ENCODE measurements around the gene ARFGEF3. TPM values are rescaled to one million over a fixed set of nuclear protein-coding genes. Genes with fewer than 3 reads are reported as not detected.

Gene ARFGEF3
- polyA plus RNA-seq, 6 donors from 2014 or later = not detected

- Mint-ChIP-seq H3K4me1 (no peaks in the 10 kb centered on the region), H3K4me3 (no peak overlapping the region), H3K27me3 (peaks cover 27 to 42% (median 32%) of the 10 kb centered on the region in 3 donors), H3K36me3 (peaks cover 0 to 6% of the 10 kb centered on the region in 2 donors), H3K27ac (no peak overlapping the region), H3K9me3 (peaks cover 4 to 15% (median 14%) of the 10 kb centered on the region in 7 donors)
- ATAC-seq (ENCODE audit: low read depth in 2 of 2) = no peak
- DNase-seq = no peak
Observed at GRCh38 chr6:138182939-138183789, 21.4 kb downstream of the ARFGEF3 start.

DNA sequence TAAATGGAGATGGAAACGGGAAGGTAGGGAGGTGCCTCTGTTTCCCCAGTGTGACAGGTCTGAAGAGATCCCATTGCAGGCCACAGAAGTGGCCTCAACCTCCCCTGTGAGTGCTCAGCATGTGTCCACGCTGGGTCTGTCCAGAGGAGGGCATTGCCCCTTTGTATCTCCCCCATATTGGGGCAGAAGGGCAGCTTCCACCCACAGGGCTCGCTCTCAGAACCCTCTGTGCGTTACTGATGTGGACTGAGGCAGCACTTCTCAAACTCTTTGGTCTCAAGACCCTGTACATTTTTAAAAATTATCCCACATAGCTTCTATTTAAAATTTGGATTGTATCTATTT is 22.0 kb downstream of the ARFGEF3 start:
- Mint-ChIP-seq H3K9me3 (peaks cover 0 to 9% (median 8%) of the 10 kb centered on the region in 7 donors), H3K36me3 (no peaks in the 10 kb centered on the region), H3K27ac (no peak overlapping the region), H3K27me3 (peaks cover 33 to 48% (median 38%) of the 10 kb centered on the region in 3 donors), H3K4me3 (no peak overlapping the region), H3K4me1 (no peaks in the 10 kb centered on the region)
- DNase-seq = no peak
- ATAC-seq (ENCODE audit: low read depth in 2 of 2) = no peak

DNA sequence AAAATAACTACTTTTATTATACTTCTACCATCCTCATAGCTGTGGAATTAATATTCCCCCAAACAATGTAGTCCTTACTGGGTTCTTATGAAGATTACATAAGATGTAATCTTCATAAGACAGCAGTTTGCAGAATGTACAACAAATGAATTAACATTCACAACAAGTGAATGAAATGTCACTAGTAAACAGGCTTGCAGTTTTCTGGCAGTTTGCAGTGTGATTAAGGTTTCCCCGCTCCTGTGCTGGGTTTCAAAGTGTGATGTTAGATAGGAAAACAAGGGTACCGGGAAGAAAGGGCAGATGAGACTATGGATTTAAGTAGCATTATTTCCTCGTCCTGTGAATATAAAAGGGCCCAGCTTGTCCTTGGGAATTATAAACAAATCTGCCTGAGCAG is 22.5 kb downstream of the ARFGEF3 start:
- DNase-seq (no peak), ATAC-seq (ENCODE audit: low read depth in 2 of 2) (no peak)
- Mint-ChIP-seq H3K36me3 (no peaks in the 10 kb centered on the region), H3K4me1 (no peaks in the 10 kb centered on the region), H3K27ac (no peak overlapping the region), H3K9me3 (peaks cover 0 to 7% (median 4%) of the 10 kb centered on the region in 7 donors), H3K27me3 (peaks cover 33 to 52% (median 42%) of the 10 kb centered on the region in 3 donors), H3K4me3 (no peak overlapping the region)

DNA sequence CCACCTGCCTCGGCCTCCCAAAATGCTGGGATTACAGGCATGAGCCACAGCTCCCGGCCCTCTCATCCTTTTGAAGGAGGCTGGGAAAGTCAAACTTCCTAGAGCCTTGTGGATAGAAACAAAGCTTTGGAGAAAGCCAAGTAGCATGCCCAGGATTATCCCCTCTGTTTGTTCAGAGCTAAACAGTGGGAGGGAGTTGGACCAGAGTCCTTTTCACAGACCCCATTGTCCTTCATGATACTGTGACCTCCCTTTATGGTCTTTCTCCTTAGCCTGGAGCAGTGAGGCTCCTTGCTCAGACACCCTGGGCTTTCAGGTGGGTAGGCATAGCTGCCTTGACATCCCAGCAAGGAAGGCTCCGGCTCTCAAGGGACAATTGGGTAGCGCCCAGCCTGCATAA is 25.4 kb downstream of the ARFGEF3 start:
- Mint-ChIP-seq H3K27me3 (peaks cover 43 to 70% (median 63%) of the 10 kb centered on the region in 3 donors), H3K4me1 (no peaks in the 10 kb centered on the region), H3K9me3 (no peaks in the 10 kb centered on the region), H3K36me3 (no peaks in the 10 kb centered on the region), H3K4me3 (no peak overlapping the region), H3K27ac (no peak overlapping the region)
- ATAC-seq (ENCODE audit: low read depth in 2 of 2) (no peak), DNase-seq (no peak)

DNA sequence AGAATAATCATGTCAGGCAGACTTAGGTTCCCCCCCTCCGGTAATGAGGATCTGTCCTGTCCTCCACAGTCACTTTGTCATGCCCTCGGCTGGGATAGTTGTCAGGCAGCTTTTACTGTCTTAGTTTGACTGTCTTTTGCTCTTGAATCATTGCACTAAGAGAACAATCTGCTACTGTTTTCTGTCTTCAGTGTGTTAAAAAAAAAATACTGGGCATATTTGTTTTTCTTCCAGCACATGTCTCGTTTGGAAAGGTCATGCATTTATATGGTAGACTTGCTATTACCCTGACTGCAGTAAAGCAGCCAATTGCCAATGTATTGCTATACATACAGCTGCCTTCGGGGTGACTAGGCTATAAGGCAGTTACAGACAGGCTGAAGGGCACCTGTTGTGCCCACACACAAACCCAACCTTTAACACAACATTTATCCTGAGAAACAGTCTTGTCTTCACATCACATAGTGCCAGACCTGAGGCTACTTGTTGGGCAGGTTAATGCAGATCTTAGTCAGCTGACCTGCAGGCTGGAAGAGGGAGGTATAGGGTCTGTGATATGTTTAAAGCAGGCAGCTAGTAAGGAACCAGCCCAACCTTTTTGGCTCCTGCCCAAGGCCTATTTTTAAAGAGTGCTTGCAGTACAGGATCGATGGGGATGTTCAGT is 26.7 kb downstream of the ARFGEF3 start:
- Mint-ChIP-seq H3K4me3 (peak overlapping the region in 1 of 8 donors; percentile 3), H3K27me3 (peaks cover 35 to 58% (median 50%) of the 10 kb centered on the region in 3 donors), H3K36me3 (no peaks in the 10 kb centered on the region), H3K27ac (no peak overlapping the region), H3K9me3 (no peaks in the 10 kb centered on the region), H3K4me1 (no peaks in the 10 kb centered on the region)
- ATAC-seq (ENCODE audit: low read depth in 2 of 2) (no peak), DNase-seq (no peak)

GRCh38 chr6:138194287-138194686 is 32.5 kb downstream of the ARFGEF3 start:
- Mint-ChIP-seq H3K27me3 (peaks cover 18 to 31% (median 28%) of the 10 kb centered on the region in 3 donors), H3K4me3 (no peak overlapping the region), H3K36me3 (no peaks in the 10 kb centered on the region), H3K9me3 (peaks cover 0 to 2% (median 0%) of the 10 kb centered on the region in 7 donors), H3K27ac (no peak overlapping the region), H3K4me1 (no peaks in the 10 kb centered on the region)
- no peak for ATAC-seq (ENCODE audit: low read depth in 2 of 2)
- no peak for DNase-seq

- Mint-ChIP-seq H3K9me3 (peaks cover 0 to 6% (median 2%) of the 10 kb centered on the region in 7 donors), H3K4me1 (no peaks in the 10 kb centered on the region), H3K27me3 (peaks cover 9 to 28% (median 25%) of the 10 kb centered on the region in 3 donors), H3K4me3 (no peak overlapping the region), H3K36me3 (no peaks in the 10 kb centered on the region), H3K27ac (no peak overlapping the region)
- DNase-seq (no peak), ATAC-seq (ENCODE audit: low read depth in 2 of 2) (no peak)
Observed at GRCh38 chr6:138196122-138196738, 34.5 kb downstream of the ARFGEF3 start.

GRCh38 chr6:138197570-138197969 is 35.8 kb downstream of the ARFGEF3 start:
- no peak overlapping the region for H3K4me3 Mint-ChIP-seq
- peaks cover 4 to 29% (median 19%) of the 10 kb centered on the region in 3 donors for H3K27me3 Mint-ChIP-seq
- no peak for ATAC-seq (ENCODE audit: low read depth in 2 of 2)
- peaks cover 0 to 8% (median 2%) of the 10 kb centered on the region in 7 donors for H3K9me3 Mint-ChIP-seq
- no peaks in the 10 kb centered on the region for H3K36me3 Mint-ChIP-seq
- no peak overlapping the region for H3K27ac Mint-ChIP-seq
- H3K4me1 Mint-ChIP-seq = no peaks in the 10 kb centered on the region
- no peak for DNase-seq

DNA sequence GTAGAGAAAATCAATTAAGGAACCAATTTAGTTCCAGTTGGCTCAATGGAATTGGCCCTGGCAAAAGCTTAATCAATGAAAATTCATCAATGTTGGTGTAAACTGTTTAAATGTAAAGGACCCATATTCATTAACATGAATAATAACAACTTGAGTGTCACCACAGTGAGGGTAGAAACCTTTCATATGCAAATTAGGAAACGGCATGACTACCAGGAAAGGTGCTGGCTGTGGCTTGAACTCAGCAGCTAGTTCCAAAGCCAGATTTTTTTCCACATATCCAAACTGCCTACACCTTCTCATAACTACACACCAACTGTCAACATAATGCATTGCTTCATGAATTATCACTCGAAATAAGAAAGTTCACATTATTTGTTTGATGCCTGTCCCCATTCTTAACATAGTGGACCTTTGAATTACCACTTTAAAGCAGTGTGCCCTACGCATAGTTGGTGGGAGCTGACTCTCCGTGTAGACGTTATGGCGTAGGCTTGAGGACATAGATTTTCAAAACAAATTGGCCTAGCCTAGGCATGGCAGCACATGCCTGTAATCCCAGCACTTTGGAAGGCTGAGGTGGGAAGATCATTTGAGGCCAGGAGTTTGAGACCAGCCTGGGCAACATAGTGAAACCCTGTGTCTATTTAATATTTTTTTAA is 36.8 kb downstream of the ARFGEF3 start:
- ATAC-seq (ENCODE audit: low read depth in 2 of 2) (no peak), DNase-seq (no peak)
- Mint-ChIP-seq H3K27ac (no peak overlapping the region), H3K9me3 (peaks cover 0 to 10% (median 2%) of the 10 kb centered on the region in 7 donors), H3K4me3 (no peak overlapping the region), H3K4me1 (no peaks in the 10 kb centered on the region), H3K27me3 (peaks cover 14 to 37% (median 27%) of the 10 kb centered on the region in 3 donors), H3K36me3 (no peaks in the 10 kb centered on the region)

- ATAC-seq (ENCODE audit: low read depth in 2 of 2) (no peak), DNase-seq (no peak)
- Mint-ChIP-seq H3K9me3 (peaks cover 0 to 10% (median 2%) of the 10 kb centered on the region in 7 donors), H3K27me3 (peaks cover 23 to 37% (median 26%) of the 10 kb centered on the region in 3 donors), H3K4me3 (no peak overlapping the region), H3K36me3 (no peaks in the 10 kb centered on the region), H3K4me1 (no peaks in the 10 kb centered on the region), H3K27ac (no peak overlapping the region)
Observed at GRCh38 chr6:138201836-138202235, 40.1 kb downstream of the ARFGEF3 start.

DNA sequence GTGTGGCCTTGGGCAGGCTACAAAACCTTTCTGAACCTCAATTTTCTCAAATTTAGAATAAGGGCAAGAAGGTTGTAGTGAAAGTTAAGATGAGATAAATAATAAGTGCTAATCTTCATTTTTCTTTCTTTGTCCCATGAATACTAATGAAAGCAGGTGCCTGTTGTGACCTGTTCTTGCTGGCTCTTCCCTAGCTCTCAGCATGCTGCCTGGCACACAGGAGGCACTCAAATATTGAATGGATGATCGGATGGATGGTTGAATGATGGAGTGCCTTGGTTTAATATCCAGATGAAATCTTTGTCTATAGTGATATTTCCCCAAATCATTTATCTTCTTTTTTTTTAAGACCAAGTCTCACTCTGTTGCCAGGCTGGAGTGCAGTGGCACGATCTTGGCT is 41.6 kb downstream of the ARFGEF3 start:
- H3K4me3 Mint-ChIP-seq = no peak overlapping the region
- H3K27me3 Mint-ChIP-seq = peaks cover 23 to 44% (median 26%) of the 10 kb centered on the region in 3 donors
- no peaks in the 10 kb centered on the region for H3K36me3 Mint-ChIP-seq
- ATAC-seq (ENCODE audit: low read depth in 2 of 2) = no peak
- DNase-seq = no peak
- H3K9me3 Mint-ChIP-seq = peaks cover 0 to 10% (median 2%) of the 10 kb centered on the region in 7 donors
- H3K4me1 Mint-ChIP-seq = no peaks in the 10 kb centered on the region
- H3K27ac Mint-ChIP-seq = no peak overlapping the region

- H3K27ac Mint-ChIP-seq = no peak overlapping the region
- no peak for ATAC-seq (ENCODE audit: low read depth in 2 of 2)
- H3K36me3 Mint-ChIP-seq = no peaks in the 10 kb centered on the region
- peaks cover 0 to 8% (median 2%) of the 10 kb centered on the region in 7 donors for H3K9me3 Mint-ChIP-seq
- no peak for DNase-seq
- H3K4me3 Mint-ChIP-seq = no peak overlapping the region
- peaks cover 26 to 50% (median 31%) of the 10 kb centered on the region in 3 donors for H3K27me3 Mint-ChIP-seq
- H3K4me1 Mint-ChIP-seq = no peaks in the 10 kb centered on the region
Observed at GRCh38 chr6:138204303-138204702, 42.6 kb downstream of the ARFGEF3 start.

GRCh38 chr6:138204792-138205384 is 43.1 kb downstream of the ARFGEF3 start:
- DNase-seq = no peak
- ATAC-seq (ENCODE audit: low read depth in 2 of 2) = no peak
- peaks cover 31 to 54% (median 32%) of the 10 kb centered on the region in 3 donors for H3K27me3 Mint-ChIP-seq
- H3K9me3 Mint-ChIP-seq = peaks cover 0 to 8% (median 2%) of the 10 kb centered on the region in 7 donors
- H3K27ac Mint-ChIP-seq = no peak overlapping the region
- no peak overlapping the region for H3K4me3 Mint-ChIP-seq
- H3K4me1 Mint-ChIP-seq = no peaks in the 10 kb centered on the region
- no peaks in the 10 kb centered on the region for H3K36me3 Mint-ChIP-seq

All from naive B cell (primary cell).